ENCODE data around the gene HGD.

DNA sequence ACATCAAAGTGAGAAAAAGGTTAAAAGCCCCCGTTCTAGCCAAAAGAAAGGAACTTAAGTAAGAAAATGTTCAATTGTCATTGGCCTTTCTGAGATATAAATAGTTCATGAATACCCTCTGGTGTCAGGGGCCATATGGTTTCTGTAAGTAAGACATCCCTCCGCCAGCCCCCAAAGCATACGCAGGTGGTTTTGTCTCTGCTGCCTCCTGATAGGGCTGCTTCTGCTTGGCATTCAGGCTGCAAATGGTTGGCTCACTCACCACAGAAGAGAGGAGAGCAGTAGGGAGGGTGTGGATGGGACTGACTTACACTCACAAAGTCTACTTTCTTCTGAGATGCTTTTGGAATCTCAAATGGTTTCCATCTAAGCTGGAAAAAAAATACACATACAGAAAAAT, 29.8 kb downstream of the HGD start:
- TF ChIP-seq, protein P1, sequence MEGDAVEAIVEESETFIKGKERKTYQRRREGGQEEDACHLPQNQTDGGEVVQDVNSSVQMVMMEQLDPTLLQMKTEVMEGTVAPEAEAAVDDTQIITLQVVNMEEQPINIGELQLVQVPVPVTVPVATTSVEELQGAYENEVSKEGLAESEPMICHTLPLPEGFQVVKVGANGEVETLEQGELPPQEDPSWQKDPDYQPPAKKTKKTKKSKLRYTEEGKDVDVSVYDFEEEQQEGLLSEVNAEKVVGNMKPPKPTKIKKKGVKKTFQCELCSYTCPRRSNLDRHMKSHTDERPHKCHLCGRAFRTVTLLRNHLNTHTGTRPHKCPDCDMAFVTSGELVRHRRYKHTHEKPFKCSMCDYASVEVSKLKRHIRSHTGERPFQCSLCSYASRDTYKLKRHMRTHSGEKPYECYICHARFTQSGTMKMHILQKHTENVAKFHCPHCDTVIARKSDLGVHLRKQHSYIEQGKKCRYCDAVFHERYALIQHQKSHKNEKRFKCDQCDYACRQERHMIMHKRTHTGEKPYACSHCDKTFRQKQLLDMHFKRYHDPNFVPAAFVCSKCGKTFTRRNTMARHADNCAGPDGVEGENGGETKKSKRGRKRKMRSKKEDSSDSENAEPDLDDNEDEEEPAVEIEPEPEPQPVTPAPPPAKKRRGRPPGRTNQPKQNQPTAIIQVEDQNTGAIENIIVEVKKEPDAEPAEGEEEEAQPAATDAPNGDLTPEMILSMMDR (IDR thresholded peaks at IDR 0.05; ENCODE audit: low read depth, low read length, poor library complexity, severe bottlenecking) = no peak
- TF ChIP-seq EZH2phosphoT487 (IDR thresholded peaks at IDR 0.05; ENCODE audit: borderline replicate concordance, low read length) = no peak

All from DOHH2 (cell line).